ENCODE data around the gene ADAMTS7.
"Not testable (repeated sequence)": the region's sequence is repeated elsewhere in the genome, so short reads cannot be mapped to it uniquely, and the experiment has no call there.

Gene ADAMTS7

DNA sequence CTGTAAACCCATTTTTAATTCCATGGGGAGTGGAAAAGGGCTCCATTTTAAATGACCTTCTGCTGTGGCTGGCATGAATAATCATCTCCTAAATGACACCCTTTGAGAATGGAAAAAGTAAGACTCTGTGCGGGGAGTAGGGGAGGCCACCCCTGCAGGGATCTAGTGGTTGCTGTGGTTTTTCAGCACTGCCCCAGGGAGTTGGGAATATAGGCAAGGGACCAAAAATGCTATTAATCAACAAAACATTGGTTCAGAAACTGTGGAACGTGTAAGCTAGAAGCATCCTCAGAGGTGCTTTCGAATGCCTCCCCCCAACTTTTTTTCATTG lies 30.1 kb upstream of the ADAMTS7 start:
- Histone ChIP-seq H3K27me3 (ENCODE audit: insufficient read depth, low read length) (no peaks in the 10 kb centered on the region), H3K4me1 (ENCODE audit: insufficient read depth, low read length) (no peaks in the 10 kb centered on the region), H3K9me3 (ENCODE audit: insufficient read depth, low read depth, low read length) (no peaks in the 10 kb centered on the region), H3K9ac (ENCODE audit: low read depth, low read length) (no peak overlapping the region), H3K4me3 (ENCODE audit: low read length) (no peak overlapping the region), H3K36me3 (ENCODE audit: insufficient read depth, low read depth, low read length) (no peaks in the 10 kb centered on the region), H3K27ac (ENCODE audit: low read length) (no peak overlapping the region)

DNA sequence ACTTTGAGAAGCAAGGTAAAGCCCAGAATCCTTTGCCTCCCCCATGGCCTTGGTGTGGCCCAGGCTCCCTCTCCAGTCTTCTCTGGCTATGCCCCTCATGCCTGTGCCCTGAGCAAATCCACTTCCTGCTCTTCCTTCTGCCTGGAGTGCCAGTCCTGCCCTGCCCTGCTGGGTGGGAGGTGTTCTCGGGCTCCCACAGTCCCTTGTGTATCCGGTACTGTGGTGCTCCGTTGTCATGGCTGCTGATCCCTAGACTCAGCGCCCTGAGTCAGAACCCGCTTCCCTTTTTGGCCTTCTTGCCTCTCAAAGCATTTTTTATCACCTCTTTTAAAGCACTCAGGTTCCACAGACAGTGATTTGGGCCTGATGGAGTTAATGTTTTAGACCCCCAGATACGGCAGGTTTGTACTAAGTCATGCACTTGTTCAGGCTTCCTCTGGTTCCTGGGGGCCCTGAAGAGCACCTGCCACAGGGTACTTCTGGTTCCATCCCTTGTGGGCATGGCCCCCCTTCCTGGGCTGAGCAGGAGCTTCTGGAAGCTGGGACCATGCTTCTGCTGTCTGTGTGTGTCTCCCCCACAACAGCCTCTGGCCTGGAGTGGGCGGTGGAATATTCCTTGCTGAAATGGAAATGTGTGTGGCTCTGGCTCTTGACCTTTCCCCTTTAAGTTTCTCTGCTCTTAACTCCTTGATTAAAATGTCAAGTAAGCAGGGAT lies 29.6 kb upstream of the ADAMTS7 start:
- Histone ChIP-seq H3K9ac (ENCODE audit: low read depth, low read length) (no peak overlapping the region), H3K9me3 (ENCODE audit: insufficient read depth, low read depth, low read length) (no peaks in the 10 kb centered on the region), H3K4me3 (ENCODE audit: low read length) (no peak overlapping the region), H3K27ac (ENCODE audit: low read length) (no peak overlapping the region), H3K4me1 (ENCODE audit: insufficient read depth, low read length) (no peaks in the 10 kb centered on the region), H3K27me3 (ENCODE audit: insufficient read depth, low read length) (no peaks in the 10 kb centered on the region), H3K36me3 (ENCODE audit: insufficient read depth, low read depth, low read length) (no peaks in the 10 kb centered on the region)

DNA sequence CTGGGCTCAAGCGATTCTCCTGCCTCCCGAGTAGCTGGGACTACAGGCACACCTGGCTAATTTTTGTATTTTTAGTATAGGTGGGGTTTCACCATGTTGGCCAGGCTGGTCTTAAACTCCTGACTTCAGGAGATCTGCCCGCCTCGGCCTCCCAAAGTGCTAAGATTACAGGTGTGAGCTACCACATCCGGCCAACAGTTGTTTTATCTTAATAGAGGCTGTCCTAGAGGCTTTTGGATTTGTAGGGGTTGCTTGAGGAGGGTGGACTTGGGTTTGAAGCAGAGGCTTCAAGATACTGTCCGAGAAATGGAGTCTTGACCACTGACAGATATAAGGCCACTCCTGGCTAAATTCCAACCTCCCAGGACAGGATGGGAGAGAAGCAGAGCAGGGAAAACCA lies 27.9 kb upstream of the ADAMTS7 start:
- H3K27me3 ChIP-seq (ENCODE audit: insufficient read depth, low read length); H3K27ac ChIP-seq (ENCODE audit: low read length); H3K36me3 ChIP-seq (ENCODE audit: insufficient read depth, low read depth, low read length); H3K4me3 ChIP-seq (ENCODE audit: low read length); H3K9ac ChIP-seq (ENCODE audit: low read depth, low read length); H3K4me1 ChIP-seq (ENCODE audit: insufficient read depth, low read length); H3K9me3 ChIP-seq (ENCODE audit: insufficient read depth, low read depth, low read length): not testable (repeated sequence)

DNA sequence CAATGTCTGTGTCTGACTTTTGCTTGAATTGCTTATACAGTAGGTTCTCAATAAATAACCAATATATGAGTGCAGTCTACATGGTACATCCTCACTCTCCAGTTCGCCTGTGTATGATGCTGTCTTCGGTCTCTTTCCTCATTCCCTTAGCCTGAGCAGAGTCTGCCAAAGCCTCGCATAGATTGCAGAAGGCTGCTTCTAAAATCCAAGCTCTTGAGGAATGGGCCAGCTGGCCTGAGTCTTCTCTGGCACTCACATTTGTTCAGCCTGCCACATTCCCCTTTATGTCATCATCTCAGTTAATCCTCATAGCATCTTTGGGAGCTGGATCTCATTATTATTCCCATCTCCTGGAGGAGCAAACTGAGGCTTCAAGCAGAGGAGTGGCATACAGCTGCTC lies 27.2 kb upstream of the ADAMTS7 start:
- no peak overlapping the region for H3K9ac ChIP-seq (ENCODE audit: low read depth, low read length)
- H3K9me3 ChIP-seq (ENCODE audit: insufficient read depth, low read depth, low read length) = no peaks in the 10 kb centered on the region
- H3K27me3 ChIP-seq (ENCODE audit: insufficient read depth, low read length) = no peaks in the 10 kb centered on the region
- H3K4me3 ChIP-seq (ENCODE audit: low read length) = no peak overlapping the region
- H3K36me3 ChIP-seq (ENCODE audit: insufficient read depth, low read depth, low read length) = no peaks in the 10 kb centered on the region
- H3K27ac ChIP-seq (ENCODE audit: low read length) = no peak overlapping the region
- no peaks in the 10 kb centered on the region for H3K4me1 ChIP-seq (ENCODE audit: insufficient read depth, low read length)

DNA sequence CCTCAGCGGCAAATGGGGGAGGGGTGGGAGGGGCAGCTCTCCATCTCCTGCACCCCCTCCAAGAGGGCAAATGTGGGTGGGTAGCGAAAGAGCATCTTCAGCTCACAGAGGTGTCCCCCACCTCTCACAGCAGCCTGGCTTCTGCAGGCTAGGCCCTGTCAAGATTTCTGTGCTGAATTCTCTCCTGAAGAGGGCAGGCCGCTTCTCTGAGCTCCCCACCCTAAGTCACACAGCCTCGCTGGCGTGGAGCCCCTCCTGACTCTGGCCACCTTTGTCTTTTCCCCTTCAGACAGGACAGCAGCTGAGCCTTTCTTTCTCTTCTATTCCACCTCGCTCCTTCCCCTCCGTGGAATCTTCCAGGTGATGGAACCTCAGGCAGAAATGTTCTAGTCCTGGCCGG lies 26.3 kb upstream of the ADAMTS7 start:
- H3K4me1 ChIP-seq (ENCODE audit: insufficient read depth, low read length) = no peaks in the 10 kb centered on the region
- no peaks in the 10 kb centered on the region for H3K9me3 ChIP-seq (ENCODE audit: insufficient read depth, low read depth, low read length)
- H3K4me3 ChIP-seq (ENCODE audit: low read length) = no peak overlapping the region
- no peaks in the 10 kb centered on the region for H3K27me3 ChIP-seq (ENCODE audit: insufficient read depth, low read length)
- no peak overlapping the region for H3K27ac ChIP-seq (ENCODE audit: low read length)
- no peaks in the 10 kb centered on the region for H3K36me3 ChIP-seq (ENCODE audit: insufficient read depth, low read depth, low read length)
- no peak overlapping the region for H3K9ac ChIP-seq (ENCODE audit: low read depth, low read length)

DNA sequence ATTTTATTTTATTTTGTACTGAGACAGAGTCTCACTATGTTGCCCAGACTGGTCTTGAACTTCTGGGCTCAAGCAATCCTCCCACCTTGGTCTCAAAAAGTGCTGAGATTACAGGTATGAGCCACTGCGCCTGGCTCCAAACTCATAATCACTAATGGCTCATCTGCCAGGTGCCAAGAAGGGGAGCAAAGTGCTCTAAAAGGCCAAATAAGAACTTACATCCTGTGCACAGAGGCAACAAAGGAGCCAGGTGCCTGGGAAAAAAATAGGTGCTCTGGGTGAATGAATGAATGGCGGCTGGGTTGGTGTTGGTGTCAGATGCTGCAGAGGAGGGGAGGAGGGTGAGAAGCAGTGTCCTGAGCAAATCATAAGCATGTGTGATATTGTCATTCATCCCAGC lies 25.9 kb upstream of the ADAMTS7 start:
- H3K27ac ChIP-seq (ENCODE audit: low read length) = no peak overlapping the region
- H3K9me3 ChIP-seq (ENCODE audit: insufficient read depth, low read depth, low read length) = no peaks in the 10 kb centered on the region
- no peak overlapping the region for H3K4me3 ChIP-seq (ENCODE audit: low read length)
- H3K9ac ChIP-seq (ENCODE audit: low read depth, low read length) = no peak overlapping the region
- no peaks in the 10 kb centered on the region for H3K4me1 ChIP-seq (ENCODE audit: insufficient read depth, low read length)
- no peaks in the 10 kb centered on the region for H3K36me3 ChIP-seq (ENCODE audit: insufficient read depth, low read depth, low read length)
- no peaks in the 10 kb centered on the region for H3K27me3 ChIP-seq (ENCODE audit: insufficient read depth, low read length)

DNA sequence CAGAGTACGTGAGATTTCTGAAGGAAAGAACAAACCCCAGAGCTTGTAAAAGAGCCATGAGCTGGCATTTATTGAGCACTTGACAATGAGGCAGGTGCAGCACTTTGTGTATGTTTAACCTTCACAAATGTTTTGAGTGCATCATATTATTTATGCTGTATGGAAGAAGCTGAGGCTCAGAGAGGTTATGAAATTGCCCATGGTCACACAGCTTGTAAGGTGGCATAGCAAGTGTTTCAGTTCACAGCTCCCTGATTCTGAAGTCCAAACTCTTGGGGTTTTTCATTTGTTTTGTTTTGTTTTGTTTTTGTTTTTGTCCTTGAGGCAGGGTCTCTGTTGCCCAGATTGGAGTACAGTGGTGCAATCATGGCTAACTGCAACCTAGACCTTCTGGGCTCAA lies 25.1 kb upstream of the ADAMTS7 start:
- no peak overlapping the region for H3K27ac ChIP-seq (ENCODE audit: low read length)
- H3K36me3 ChIP-seq (ENCODE audit: insufficient read depth, low read depth, low read length) = no peaks in the 10 kb centered on the region
- H3K9ac ChIP-seq (ENCODE audit: low read depth, low read length) = no peak overlapping the region
- H3K4me1 ChIP-seq (ENCODE audit: insufficient read depth, low read length) = no peaks in the 10 kb centered on the region
- H3K9me3 ChIP-seq (ENCODE audit: insufficient read depth, low read depth, low read length) = no peaks in the 10 kb centered on the region
- no peak overlapping the region for H3K4me3 ChIP-seq (ENCODE audit: low read length)
- H3K27me3 ChIP-seq (ENCODE audit: insufficient read depth, low read length) = no peaks in the 10 kb centered on the region

DNA sequence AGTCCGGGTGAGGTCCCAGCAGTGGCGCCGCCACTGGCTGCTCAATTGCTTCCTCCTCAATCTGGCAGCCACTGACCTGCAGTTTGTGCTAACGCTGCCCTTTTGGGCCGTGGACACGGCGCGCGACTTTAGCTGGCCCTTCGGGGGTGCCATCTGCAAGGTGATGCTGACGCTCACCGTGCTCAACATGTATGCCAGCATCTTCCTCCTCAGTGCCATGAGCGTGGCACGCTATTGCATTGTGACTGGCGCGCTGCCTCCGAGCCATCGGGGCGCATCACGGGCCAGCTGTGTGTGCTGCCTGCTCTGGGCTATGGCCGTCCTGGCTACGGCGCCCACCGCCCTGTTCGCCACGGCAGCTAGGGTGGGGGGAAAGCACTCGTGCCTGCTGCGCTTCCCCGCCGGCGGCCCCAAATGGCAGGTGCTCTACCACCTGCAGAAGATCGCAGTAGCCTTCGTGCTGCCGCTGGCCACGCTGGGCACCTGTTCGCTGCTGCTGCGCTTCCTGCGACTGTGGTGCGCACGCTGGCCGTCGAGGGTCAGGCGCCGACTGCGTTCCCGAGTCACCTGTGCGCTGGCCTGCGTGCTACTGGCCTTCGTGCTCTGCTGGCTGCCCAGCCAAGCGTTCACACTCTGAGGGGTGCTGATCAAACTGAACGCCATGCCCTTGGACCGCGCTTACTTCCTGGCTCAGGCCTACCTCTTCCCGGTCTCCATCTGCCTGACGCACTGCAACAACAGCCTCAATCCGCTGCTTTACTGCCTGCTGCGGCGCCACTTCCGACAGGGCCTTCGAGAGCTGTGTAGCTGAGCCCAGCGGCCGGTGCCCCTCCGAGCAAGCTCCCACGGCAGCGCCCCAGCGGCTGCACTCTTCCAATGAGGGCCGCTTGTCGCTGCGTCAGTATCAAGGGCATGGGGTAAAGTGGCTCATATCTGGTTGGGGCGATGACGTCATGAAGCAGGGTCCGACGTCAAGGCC lies 20.3 kb upstream of the ADAMTS7 start:
- H3K4me3 ChIP-seq (ENCODE audit: low read length) = no peak overlapping the region
- H3K4me1 ChIP-seq (ENCODE audit: insufficient read depth, low read length) = no peaks in the 10 kb centered on the region
- no peaks in the 10 kb centered on the region for H3K27me3 ChIP-seq (ENCODE audit: insufficient read depth, low read length)
- H3K36me3 ChIP-seq (ENCODE audit: insufficient read depth, low read depth, low read length) = no peaks in the 10 kb centered on the region
- no peaks in the 10 kb centered on the region for H3K9me3 ChIP-seq (ENCODE audit: insufficient read depth, low read depth, low read length)
- H3K27ac ChIP-seq (ENCODE audit: low read length) = no peak overlapping the region
- H3K9ac ChIP-seq (ENCODE audit: low read depth, low read length) = no peak overlapping the region

DNA sequence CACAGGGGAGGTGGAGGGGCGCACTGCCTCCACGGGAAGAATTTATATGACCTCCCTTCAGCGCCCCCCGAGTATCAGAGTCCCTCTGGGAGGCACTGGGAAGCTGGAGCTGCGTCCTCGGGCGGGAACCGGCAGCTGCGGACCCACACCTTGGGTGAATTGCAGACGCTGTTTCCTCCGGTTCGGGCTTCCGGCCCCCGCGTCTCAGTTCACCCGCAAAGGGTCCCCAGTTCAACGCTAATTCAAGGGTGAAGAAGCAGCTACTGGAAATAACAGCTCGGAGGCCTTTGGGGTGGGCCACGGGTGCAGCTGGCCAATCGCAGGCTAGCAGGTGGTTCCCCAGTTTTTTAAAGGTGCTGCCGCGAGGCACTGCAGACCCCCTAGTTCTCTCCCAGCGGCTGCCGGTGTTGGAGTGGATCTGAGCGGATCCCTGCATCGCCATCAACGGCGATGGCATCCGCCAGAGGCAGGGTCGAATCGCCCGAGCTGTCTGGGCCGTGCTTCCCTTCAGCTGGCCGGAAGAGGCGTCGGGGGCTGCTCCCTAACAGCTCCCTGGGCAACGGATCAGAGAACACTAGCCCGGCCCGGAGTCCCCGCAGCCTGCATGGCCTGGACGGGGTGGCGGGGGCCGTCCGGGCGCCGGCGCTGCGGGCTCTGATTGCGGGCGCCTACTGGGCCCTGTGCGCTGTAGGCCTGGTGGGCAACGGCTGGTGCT lies 19.4 kb upstream of the ADAMTS7 start:
- H3K9ac ChIP-seq (ENCODE audit: low read depth, low read length) = no peak overlapping the region
- H3K9me3 ChIP-seq (ENCODE audit: insufficient read depth, low read depth, low read length) = no peaks in the 10 kb centered on the region
- H3K36me3 ChIP-seq (ENCODE audit: insufficient read depth, low read depth, low read length) = no peaks in the 10 kb centered on the region
- H3K27ac ChIP-seq (ENCODE audit: low read length) = no peak overlapping the region
- no peaks in the 10 kb centered on the region for H3K4me1 ChIP-seq (ENCODE audit: insufficient read depth, low read length)
- no peak overlapping the region for H3K4me3 ChIP-seq (ENCODE audit: low read length)
- no peaks in the 10 kb centered on the region for H3K27me3 ChIP-seq (ENCODE audit: insufficient read depth, low read length)

DNA sequence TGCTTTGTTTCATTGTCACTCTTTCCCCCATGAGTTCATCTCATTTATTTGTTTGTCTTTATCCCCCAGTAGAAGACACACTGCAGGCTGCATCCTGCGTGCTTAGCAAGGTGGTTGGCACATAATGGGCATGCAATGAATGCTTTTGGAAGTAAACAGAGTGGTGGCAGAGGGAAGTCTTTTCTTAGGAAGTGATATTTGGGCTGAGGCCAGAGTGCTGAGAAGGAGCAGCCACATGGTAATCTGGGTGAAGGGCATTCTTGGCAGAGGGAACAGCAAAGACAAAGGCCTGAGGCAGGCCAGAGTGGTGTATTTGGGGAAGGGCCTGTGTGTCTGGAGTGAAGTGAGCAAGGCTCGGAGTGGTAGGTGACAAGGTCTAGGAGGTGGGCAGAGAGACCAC lies 17.7 kb upstream of the ADAMTS7 start:
- H3K9me3 ChIP-seq (ENCODE audit: insufficient read depth, low read depth, low read length) = no peaks in the 10 kb centered on the region
- no peak overlapping the region for H3K27ac ChIP-seq (ENCODE audit: low read length)
- H3K27me3 ChIP-seq (ENCODE audit: insufficient read depth, low read length) = no peaks in the 10 kb centered on the region
- no peaks in the 10 kb centered on the region for H3K4me1 ChIP-seq (ENCODE audit: insufficient read depth, low read length)
- H3K9ac ChIP-seq (ENCODE audit: low read depth, low read length) = no peak overlapping the region
- H3K4me3 ChIP-seq (ENCODE audit: low read length) = no peak overlapping the region
- H3K36me3 ChIP-seq (ENCODE audit: insufficient read depth, low read depth, low read length) = no peaks in the 10 kb centered on the region

DNA sequence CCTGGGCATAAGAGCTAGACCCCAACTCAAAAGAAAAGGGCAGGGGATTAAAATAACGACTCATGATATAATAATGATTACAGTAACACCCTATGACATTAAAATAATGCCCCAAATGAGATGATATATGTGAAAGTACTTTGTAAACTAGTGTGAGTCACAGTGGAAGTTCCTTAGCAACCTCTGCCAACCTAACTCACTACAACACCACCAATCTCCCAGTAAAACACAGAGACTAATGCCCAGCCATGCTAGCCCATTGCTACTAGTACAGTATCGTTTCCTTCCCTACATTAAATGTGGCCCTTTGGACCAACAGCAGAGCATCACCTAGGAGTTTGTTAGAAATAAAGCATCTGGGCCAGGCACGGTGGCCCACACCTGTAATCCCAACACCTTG lies 11.2 kb upstream of the ADAMTS7 start:
- no peak overlapping the region for H3K4me3 ChIP-seq (ENCODE audit: low read length)
- H3K4me1 ChIP-seq (ENCODE audit: insufficient read depth, low read length) = no peaks in the 10 kb centered on the region
- no peak overlapping the region for H3K9ac ChIP-seq (ENCODE audit: low read depth, low read length)
- H3K9me3 ChIP-seq (ENCODE audit: insufficient read depth, low read depth, low read length) = no peaks in the 10 kb centered on the region
- H3K36me3 ChIP-seq (ENCODE audit: insufficient read depth, low read depth, low read length) = no peaks in the 10 kb centered on the region
- H3K27me3 ChIP-seq (ENCODE audit: insufficient read depth, low read length) = no peaks in the 10 kb centered on the region
- H3K27ac ChIP-seq (ENCODE audit: low read length) = no peak overlapping the region

Measured in iPS-20b (cell line).